Measurements from ENCODE around the gene OXCT2.
"Not testable (repeated sequence)": the region's sequence is repeated elsewhere in the genome, so short reads cannot be mapped to it uniquely, and the experiment has no call there.

The OXCT2 gene

DNA sequence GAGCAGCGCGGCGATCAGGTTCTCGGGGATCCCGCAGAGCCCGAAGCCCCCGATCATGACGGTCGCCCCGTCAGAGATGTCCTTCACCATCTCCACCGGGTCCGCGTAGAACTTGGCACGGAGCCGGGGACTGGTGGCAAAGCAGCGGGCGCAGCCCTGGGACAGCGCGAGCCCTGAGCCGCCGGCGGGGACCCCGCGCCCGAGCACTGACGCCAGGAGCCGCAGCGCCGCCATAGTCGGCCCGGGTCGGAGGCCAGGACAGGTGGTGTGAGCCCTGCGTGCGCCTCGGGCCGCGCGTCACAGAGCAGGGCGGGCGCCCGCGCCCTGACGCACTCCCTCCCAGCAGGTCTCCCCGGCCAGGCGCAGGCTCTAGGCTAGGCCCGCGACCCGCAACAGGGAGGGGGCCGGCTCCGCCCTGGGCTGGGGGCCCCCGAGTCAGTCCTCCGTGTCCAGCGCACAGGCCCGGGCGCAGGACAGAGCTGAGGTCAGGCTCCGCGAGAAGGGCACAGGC lies at the start of gene OXCT2:
Gene OXCT2, minus strand, starts transcription at position 327 of the 511 bp plus-strand sequence. Its CDS starts 93 bp downstream, at position 234.
- DNase-seq: not testable (repeated sequence)

DNA sequence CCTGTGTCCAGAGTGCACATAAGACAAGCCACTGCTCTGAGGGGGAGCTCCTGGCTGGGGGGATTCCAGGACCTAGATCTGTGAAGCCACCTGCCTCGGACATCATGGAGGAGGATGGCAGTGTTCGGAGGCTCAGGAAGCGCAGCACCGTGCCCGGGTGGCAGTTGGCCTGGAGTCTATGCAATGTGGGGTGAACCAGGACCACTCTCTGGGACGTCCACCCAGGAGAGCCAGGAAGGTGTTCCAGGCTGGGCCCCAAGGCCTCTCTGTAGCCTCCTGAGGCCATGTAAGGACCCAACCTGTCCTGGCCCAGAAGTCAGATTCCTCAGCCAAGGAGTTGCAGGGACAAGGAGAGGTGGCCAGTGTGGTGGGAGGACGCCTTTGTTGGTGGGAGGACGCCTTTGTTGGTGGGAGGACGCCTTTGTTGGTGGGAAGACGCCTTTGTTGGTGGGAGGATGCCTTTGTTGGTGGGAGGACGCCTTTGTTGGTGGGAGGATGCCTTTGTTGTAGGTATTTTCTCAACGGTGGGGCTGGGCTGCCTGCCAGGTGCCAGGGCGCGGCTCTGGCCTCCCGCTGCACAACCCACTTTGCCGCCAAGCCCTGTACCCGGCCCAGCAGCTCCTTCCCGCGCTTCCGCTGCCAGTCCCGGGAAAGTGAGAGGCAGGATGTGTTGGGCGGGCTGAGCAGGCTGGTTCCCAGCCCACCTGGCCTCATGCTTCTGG lies 48.1 kb upstream of the OXCT2 start:
- no peak for DNase-seq

DNA sequence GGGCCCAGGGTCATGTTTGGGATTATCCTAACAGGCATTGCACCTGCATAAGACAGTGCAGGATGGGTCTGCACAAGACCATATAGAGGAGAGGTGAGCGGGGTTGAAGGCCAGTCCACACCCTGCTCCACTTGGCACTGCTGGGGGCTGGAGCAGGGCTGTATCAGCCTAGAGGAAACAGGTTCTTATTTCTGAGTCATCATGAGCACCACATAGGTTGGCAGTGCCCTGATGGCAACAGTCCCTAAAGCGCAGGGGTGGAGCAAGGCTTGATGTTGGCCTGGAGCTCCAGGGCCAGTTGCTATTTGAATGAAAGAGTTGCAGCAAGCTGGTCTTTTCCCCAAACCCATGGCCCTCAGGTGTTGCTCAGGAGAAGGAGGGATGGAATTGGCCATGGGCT lies 47.3 kb upstream of the OXCT2 start:
- no peak for DNase-seq

DNA sequence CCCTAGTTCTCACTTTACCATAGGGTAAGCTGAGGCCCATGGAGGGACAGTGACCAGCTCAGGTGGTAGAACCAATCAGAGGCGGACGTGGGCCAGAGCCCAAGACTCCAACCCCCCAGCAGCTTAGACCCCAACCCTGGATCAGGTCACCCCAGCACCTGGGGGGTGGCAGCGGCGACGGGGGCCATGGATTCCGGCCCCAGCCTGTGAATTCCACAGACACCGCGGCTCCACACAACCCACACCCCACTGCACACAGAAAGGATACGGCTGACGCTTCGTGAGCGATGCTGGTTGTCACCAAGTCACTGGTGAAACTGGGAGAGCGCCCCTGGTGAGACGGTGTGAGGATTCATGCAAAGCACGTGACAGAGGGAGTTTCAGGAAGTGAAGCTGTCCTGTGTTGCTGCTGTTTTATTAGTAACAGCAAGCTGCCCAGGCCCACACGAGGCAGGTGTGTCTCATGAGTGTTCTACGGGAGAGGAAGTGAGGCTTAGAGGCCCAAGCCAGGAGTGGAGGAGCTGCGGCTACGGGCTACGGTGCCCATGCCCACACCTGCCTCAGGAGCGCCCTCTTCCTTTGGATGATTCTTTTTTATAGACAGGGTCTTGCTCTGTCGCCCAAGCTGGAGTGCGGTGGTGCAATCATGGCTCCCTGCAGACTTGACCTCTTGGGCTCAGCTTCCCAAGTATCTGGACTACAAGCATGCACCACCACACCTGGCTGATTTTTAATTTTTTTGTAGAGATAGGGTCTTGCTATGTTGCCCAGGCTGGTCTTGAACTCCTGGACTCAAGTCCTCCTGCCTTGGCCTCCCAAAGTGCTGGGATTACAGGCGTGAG lies 46.2 kb upstream of the OXCT2 start:
- peak; percentile 77 for DNase-seq

GRCh38 chr1:39816415-39817090 lies 45.4 kb upstream of the OXCT2 start:
- DNase-seq: peak; percentile 87

DNA sequence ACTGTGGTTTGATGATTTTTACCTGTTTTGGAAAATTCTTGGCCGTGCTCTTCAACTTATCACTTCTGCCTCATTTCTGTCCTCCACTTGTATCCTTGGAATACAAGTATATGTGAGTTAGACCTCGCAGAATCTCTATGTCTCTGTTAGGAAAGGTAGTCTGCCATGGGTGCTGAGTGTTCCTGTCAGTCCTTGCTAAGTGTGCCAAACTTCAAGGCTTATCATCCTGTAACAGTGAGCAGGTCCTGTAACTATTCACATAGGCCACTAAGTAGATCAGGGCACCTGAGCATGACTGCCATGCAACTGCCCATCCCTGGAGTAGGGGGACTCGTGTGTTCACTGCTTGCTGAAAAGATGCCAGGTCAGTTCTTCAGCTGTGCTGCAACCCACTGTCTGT lies 41.8 kb upstream of the OXCT2 start:
- no peak for DNase-seq

GRCh38 chr1:39808784-39809517 lies 37.8 kb upstream of the OXCT2 start:
- DNase-seq: no peak

GRCh38 chr1:39805385-39805784 lies 34.2 kb upstream of the OXCT2 start:
- no peak for DNase-seq

GRCh38 chr1:39802496-39803260 lies 31.5 kb upstream of the OXCT2 start:
- DNase-seq: no peak

DNA sequence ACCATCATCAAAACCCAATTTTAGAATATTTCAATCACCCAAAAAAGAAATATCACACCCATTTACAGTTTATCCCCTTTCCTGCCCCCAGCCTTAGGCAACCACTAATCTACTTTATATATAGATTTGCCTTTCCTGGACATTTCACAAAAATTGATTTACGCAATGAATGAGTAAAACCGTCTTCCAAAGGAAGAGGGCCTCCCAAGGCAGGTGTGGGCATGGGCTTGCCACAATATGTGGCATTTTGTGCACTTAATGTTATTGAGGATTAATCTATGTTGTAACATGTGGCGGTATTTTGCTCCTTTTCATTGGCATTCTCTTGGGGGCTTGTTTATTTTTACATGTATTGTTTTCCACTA lies 29.3 kb upstream of the OXCT2 start:
- no peak for DNase-seq

GRCh38 chr1:39799770-39800470 lies 28.8 kb upstream of the OXCT2 start:
- peak; percentile 91 for DNase-seq

GRCh38 chr1:39798859-39799769 lies 28.0 kb upstream of the OXCT2 start:
- peak; percentile 92 for DNase-seq

GRCh38 chr1:39795651-39796050 lies 24.5 kb upstream of the OXCT2 start:
- DNase-seq: no peak

GRCh38 chr1:39791838-39792237 lies 20.7 kb upstream of the OXCT2 start:
- no peak for DNase-seq

DNA sequence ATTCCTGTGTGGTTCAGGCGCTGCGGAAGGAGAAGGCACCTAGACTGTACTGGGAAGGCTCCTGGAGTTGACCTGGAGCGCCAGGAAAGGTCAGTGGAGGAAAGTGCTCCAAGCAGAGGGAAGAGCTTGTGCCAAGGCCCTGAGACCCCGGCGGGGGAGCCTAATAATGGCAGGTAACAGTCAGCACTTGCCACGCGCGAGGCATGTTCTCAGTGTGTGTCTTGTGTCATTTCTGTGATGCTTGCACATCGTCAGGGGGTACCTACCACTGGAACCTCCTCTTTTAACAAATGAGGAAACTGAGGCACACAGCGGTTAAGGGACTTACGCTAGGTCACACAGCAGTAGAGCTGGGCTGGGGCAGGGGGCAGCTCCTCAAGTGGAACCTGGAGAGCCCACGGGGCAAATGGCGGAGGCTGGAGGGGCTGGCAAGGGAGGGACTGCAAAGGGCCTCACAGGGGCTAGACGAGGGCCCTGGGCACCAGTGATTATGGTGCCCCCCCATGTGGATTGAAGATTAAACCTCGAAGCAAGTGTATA lies 18.5 kb upstream of the OXCT2 start:
- DNase-seq: no peak

- peak; percentile 81 for DNase-seq
Observed at GRCh38 chr1:39788758-39789570, 17.8 kb upstream of the OXCT2 start, which contains the start of gene BMP8B. BMP8B (minus strand) TSS chr1:39788865; CDS start chr1:39788485, 380 bp downstream.

DNA sequence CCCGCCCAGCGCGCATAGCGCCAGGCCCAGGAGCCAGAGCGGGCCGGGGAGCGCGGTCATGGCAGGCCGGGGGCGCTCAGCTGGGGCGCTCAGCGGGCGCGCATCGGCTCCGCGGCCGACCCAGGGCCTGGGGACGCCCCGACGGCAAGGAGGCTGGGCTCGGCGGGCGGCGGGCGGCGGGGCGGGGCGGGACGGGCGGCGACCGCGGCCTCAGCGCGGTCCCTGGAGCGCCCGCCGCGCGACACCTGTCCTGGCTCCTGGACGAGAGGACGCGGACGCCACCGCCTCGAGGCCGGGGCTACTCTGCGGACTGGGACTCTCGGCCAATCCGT lies 17.2 kb upstream of the OXCT2 start:
- no peak for DNase-seq

DNA sequence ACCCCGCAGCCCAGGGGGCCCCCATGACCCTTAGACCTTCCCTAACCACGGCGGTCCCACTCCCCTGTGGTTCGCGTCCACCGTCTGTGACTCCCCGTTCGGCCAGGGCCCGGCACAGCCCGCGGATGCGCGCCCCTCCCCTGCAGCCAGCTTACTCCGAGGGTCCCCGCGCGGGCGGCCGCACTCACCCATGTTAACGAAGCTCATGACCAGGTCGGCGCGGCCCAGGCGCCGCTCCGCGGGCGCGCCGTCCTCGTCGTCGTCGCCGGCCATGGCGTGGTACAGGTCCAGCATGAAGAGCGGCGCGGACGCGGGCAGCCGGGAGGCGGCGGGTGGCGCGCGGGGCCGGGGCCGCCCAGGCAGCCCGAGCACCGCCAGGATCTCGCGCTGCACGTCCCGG lies 16.8 kb upstream of the OXCT2 start:
- DNase-seq: not testable (repeated sequence)

GRCh38 chr1:39787468-39787867 lies 16.3 kb upstream of the OXCT2 start:
- DNase-seq: no peak
